8988T (cell line): ENCODE data around the gene BAG5.

Experiments used
- DNase-seq: peaks from one replicate; pipeline ENCODE4 v3.0.0; 2011

Gene BAG5

GRCh38 chr14:103545915-103546651, 16.4 kb downstream of the BAG5 start:
- DNase-seq, result peak; percentile 27

GRCh38 chr14:103545219-103545914, 17.1 kb downstream of the BAG5 start:
- DNase-seq, result no peak

GRCh38 chr14:103544388-103545218, 17.9 kb downstream of the BAG5 start:
- no peak for DNase-seq

- no peak for DNase-seq
Measured at GRCh38 chr14:103543721-103544387, 18.6 kb downstream of the BAG5 start.

GRCh38 chr14:103543140-103543539, 19.3 kb downstream of the BAG5 start:
- no peak for DNase-seq

- DNase-seq, result no peak
Measured at GRCh38 chr14:103542605-103543088, 19.8 kb downstream of the BAG5 start.

GRCh38 chr14:103541709-103542604, 20.5 kb downstream of the BAG5 start:
- no peak for DNase-seq

- no peak for DNase-seq
Measured at GRCh38 chr14:103540821-103541708, 21.4 kb downstream of the BAG5 start.

GRCh38 chr14:103539056-103539825, 23.2 kb downstream of the BAG5 start:
- DNase-seq, result no peak

GRCh38 chr14:103538291-103539055, 24.0 kb downstream of the BAG5 start:
- DNase-seq, result no peak

GRCh38 chr14:103537175-103537990, 25.1 kb downstream of the BAG5 start:
- DNase-seq, result no peak

- no peak for DNase-seq
Measured at GRCh38 chr14:103536693-103537092, 25.8 kb downstream of the BAG5 start.

- DNase-seq, result no peak
Measured at GRCh38 chr14:103535891-103536565, 26.4 kb downstream of the BAG5 start.

- DNase-seq, result no peak
Measured at GRCh38 chr14:103535081-103535890, 27.2 kb downstream of the BAG5 start.

GRCh38 chr14:103534576-103535061, 27.8 kb downstream of the BAG5 start:
- no peak for DNase-seq

GRCh38 chr14:103533999-103534575, 28.4 kb downstream of the BAG5 start:
- no peak for DNase-seq
